COLO668 (cell line): ENCODE measurements around the gene GOLPH3L.
A peak's percentile ranks its signal among the peaks of the same experiment; 100 is the strongest.
"Not testable (repeated sequence)": the region's sequence is repeated elsewhere in the genome, so short reads cannot be mapped to it uniquely, and the experiment has no call there.

ENCODE experiments used
- DNase-seq: peaks from one replicate; lab custom pipeline; 2025; ENCODE audit not compliant: unreplicated experiment; lab: John Stamatoyannopoulos, UW

GOLPH3L gene

DNA sequence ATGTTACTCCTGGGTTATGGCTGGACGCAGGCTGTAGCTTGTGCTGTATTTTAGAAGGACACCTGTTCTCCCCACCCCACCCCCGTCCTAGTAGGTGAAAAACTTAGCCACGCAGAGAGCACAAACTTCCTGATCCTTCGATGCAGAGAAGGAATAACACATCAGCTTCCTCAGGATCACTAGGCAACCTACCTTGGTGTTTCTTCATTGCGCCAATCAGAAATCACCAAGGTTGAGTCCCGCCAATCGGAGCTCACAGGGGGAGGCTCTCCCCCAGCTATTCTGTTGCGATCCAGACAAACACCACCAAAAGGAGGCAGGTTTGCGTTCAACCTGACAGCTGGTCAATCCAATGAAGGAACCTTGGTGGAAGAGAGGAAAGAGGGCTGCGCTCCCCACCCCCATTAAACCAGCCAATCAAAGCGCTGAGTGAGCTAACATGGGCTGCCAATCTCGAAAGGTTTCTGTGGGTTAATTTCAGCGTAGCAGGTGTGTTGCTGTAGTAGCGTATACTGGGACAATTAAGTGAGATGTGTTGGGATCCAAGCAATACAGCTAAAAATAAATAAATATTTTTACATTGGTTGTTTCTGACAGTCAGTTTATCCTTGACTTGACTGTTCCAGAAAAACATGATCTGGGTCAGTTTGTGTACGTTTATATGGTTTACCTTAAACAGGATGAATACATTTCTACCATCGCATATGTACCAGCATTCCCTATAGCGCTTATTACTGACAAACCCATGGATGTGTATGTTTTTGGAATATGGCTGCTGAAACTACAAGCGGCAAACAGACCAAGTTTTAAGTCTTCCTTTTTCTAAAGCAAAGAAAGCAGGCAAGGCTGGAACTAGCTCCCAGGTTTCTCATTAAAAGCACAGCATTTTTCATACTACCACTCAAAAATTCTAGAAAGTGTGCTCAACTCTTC is at the start of gene GOLPH3L:
Gene GOLPH3L (minus strand): TSS at position 160 of the 933 bp plus-strand sequence. CDS start 2,316 bp downstream, outside the sequence.
- peak; percentile 96 for DNase-seq

DNA sequence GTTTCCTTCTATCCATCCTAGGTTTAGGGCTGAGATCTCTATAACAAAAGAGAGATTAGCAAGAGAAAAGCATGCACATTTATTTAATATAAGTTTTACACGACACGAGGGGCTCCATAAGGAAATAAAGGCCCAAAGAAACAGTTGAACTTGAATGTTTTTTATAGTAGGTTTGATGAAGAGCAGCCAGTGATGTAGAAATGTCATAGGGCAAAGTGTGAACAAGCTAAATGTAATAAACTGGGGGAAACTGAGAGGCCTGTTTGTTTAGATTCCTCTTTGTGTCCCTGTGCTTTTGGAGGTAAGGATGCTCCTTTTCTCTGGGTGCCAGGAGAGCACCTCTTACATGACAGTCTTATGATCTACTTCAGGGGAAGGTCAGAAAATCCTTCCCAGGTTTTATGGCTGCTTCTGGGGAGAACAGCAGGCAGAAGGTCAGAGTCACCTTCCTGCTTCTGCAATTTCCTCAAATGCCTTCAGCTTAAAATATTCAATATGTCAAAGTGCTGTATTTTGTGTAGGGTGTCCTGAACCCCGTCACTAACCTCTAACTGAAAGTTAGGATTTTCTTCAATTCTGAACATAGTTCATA is 33.3 kb upstream of the GOLPH3L start:
- DNase-seq, result no peak

DNA sequence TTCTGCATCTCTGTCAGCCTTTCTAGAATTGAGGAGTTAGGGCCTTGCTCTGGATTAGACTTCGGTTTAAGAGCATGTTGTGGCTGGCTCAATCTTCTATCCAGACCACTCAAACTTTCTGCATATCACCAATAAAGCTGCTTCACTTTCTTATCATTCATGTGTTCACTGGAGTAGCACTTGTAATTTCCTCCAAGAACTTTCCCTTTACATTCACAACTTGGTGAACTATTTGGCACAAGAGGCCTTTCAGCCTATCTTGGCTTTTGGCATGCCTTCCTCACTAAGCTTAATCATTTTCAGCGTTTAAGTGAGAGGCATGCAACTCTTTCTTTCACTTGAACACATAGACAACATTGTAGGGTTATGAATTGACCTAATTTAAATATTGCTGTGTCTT is 27.4 kb upstream of the GOLPH3L start:
- no peak for DNase-seq

DNA sequence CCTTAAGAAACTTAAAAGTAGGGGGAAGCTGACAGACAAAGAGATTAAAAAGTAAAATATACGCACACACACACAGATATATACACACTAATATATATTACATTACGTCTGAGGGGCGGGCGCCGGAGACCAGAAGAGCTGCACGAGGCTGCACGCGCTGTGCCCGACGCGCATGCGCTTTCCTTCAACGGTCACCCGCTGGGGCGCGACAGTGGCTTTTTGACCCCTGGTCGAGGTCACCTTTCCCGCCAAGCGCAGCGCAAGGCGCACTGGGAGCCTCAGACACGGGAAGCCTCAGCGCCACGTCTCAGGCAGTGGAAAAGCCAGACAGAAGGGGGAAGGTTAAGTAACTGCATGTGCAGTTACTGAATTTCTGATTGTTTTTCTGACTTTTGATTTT is 23.7 kb upstream of the GOLPH3L start, which contains the start of gene HORMAD1:
Gene HORMAD1 (minus strand): TSS at position 193 of the 400 bp plus-strand sequence. CDS start 1,390 bp downstream, outside the sequence.
- no peak for DNase-seq

DNA sequence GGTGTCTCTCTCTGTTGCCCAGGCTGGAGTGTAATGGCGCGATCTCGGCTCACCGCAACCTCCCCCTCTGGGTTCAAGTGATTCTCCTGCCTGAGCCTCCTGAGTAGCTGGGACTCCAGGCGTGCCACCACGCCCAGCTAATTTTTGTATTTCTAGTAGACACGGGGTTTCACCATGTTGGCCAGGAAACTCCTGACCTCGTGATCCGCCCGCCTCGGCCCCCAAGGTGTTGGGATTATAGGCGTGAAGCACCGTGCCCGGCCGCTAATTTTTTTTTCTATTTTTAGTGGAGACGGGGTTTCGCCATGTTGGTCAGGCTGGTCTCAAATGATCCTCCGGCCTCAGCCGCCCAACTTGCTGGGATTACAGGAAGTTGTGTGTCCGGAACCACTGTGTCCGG is 23.1 kb upstream of the GOLPH3L start:
- DNase-seq, result no peak

DNA sequence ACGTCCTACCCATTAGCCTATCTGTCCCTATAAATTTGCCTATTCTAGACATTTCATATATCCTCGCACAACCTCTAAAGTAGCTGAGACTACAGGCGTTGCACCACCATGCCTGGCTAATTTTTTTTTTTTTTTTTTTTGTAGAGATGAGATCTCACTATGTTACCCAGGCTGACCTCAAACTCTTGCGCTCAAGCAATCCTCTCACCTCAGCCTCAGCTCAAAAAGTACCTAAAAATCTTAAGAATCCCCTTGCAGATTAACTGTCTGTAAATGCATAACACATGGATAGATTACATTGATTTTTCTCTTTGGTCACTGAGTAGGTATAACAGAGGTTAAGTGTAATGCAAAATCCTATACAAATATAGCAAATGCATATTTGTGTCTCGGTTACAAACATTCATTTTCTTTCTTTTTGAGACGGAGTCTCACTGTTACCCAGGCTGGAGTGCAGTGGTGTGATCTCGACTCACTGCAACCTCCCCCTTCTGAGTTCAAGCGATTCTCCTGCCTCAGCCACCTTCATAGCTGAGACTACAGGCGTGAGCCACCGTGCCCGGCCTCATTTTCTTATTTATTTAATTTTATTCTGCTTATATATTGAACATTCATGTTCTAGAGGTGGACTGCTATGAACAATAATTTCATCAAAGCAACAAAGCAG is 21.4 kb upstream of the GOLPH3L start:
- no peak for DNase-seq

DNA sequence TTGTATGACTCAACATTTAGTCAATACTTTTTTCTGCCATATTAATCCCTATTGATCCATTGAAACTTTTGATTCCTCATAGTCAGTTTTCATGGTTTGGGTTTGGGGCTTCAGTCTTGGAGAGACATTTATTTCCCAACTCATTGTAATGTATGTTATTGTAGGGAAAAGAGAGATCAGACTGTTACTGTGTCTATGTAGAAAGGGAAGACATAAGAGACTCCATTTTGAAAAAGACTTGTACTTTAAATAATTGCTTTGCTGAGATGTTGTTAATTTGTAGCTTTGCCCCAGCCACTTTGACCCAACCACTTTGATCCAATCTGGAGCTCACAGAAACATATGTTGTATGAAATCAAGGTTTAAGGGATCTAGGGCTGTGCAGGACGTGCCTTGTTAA is 12.1 kb upstream of the GOLPH3L start:
- not testable (repeated sequence) for DNase-seq

DNA sequence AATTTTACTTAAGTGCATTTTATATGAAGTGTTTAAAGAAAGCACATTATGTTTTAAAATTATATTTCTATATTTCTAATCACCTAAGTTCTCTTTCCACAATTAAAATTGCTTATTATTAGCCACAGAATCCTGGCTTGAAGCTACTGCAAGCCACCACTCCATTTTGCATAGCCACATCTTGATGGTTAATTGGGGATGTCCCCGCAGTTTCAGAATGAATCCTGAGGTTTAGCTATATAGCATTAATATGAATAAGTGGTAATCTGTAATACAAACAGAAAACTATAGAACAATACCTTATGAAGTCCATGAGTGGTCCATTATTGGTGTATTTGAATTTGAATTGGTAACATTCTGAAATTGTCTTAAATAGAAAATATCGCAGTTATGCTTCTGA is 11.6 kb upstream of the GOLPH3L start:
- no peak for DNase-seq

DNA sequence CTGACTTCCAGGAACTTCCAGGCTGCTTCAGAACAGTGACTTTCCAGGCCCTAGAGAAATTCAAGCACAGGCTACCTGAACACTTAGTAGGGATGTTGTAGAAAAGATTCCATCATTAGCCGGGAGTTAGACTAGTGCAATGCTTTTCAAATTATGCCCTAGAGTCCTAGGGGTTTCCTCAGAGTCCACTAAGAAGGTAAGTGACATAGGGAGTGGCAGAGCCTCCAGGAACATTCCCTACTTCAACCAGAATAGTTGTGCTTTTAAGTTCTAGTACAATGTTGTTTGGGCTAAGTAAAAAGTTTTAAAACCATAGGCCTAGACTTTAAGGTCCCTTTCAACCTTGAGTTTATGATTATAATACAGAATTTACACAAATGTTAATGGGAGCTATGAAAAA is 9.1 kb upstream of the GOLPH3L start:
- DNase-seq, result no peak

DNA sequence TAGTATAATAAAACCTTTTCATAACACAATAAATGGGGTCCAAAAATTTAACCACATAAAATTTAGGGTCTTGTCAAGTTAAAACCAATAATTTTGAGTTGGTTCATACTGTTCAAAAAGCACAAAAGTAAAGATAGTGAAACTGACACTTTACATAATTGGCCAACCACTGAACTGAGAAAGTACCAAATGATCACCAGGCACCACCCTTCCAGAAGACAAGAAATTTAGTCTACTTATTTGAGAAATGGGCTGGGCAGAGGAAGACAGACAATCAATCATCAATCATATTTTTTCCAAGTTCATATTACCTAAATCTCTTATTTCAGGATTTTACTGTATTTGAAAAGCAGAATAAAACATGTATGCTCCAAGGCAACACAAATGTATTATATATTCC is 6.5 kb upstream of the GOLPH3L start:
- DNase-seq, result no peak

DNA sequence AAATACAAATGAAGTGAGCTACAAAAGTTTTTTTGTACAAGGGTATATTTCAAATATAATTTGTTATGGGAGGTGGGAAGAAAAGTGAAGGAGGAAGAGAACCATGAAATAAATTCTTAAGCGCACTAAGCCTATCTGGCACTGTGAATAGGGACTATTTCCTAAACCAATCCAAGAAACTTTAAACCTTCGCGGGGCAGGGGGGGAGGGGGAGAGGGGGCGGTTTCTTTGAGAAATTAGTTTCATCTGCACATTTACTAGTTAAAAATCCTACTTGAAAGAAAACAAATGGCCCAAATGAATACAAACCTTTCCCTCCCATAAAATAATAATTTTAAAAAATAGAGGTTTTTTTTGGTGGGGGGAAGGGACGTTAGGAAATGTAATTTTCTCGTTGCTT is 364 bp downstream of the GOLPH3L start:
- DNase-seq, result no peak

DNA sequence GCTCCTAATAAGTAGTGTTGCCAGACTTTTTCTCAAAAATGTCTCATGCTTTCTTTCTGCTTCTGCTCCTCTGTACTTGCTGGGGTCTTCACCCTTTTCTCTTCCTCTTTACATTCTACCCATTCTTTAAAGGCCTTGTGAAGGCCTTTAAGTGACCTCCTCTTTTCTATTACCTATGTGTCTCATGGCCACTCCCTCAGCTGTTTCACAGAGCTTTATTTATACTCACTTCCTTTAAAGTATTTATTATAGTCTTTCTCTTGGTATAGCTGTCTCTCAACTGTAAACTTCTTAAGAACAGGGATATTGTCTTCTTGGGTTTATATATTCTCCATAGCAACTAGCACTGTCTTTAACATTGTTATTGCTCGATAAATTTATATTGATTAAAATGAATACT is 792 bp downstream of the GOLPH3L start:
- no peak for DNase-seq

DNA sequence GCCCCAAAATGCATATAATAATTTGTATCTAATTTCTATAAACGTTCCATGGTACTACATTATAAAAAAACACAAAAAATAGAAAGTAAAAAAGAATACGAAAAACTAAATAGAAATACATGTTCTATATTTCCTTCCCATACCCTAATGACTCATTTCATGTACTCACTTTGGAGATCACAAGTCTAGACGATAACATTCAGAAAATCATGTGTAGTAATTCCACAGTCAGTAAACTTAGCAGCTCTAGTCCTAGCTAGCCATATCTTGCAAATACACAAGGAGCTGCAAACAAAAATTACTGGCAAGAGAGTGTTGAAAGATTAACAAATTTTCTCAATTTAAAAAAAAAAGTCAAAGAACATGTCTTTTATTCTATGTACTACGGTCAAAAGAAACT is 1.4 kb downstream of the GOLPH3L start:
- DNase-seq, result no peak

DNA sequence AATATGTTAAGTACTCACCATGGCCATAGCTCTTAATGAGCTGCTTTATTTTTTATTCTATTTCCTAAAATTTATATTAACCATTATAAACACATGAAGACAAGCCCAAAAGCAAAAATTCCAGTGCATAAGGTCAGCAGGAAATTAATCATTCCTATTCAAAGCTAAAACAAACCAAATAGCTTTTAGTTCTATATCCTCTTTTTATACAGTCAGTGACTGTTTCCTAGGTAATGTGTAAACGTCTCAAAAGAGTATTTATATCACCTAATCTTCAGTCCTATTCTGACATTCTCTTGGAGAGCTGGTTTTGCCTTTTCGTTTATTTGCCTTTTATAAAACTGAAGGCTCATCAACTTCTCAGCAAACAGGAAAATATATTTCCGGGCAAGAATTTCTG is 4.2 kb downstream of the GOLPH3L start:
- DNase-seq, result no peak

DNA sequence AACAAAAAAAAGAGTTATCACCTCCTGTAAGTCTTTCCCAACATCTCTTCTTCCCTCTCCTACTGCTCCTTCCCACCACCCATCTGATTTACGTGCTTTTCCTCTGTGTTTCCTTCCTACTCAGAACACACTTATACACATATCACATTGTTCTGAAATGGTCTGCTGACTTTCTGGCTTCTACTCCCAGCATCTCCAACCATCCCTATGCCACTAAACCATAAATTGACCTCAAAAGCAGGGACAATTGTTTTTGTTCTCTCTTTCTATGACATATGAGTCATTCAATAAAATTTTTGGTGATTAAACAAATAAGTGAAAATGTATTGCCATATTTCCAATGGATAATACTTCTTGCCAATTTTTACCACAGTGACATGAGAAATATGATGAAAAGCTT is 8.2 kb downstream of the GOLPH3L start:
- no peak for DNase-seq

DNA sequence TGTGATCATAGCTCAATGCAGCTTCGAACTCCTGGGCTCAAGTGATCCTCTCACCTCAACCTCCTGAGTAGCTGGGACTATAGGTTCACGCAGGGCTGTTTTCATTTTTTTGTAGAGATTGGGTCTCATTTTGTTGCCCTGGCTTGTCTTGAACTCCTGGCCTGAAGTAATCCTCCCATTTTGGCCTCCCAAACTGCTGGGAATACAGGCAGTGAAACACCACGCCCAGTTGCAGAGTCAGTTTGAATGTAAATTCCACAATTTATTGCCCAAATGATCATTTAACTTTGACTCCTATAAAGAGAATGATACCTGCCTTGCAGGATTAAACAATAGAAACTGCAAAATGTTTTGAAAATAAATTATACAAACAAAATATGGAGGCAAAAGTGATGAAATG is 10.7 kb downstream of the GOLPH3L start:
- no peak for DNase-seq

DNA sequence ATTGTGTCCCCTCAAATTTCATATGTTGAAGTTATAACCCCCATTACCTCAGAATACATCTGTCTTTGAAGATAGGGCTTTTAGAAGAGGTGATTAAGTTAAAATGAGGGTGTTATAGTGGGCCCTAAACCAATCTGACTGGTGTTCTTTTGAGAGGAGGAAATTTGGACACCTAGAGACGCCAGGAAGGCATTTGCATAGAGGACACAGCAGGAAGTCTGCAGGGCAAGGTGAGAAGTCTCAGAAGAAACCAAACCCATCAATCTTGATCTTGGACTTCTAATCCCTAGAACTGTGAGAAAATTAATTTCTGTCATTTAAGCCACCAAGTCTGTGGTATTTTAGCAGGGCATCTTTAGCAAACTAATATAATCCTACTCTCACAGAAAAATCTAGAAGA is 13.0 kb downstream of the GOLPH3L start:
- DNase-seq, result no peak

DNA sequence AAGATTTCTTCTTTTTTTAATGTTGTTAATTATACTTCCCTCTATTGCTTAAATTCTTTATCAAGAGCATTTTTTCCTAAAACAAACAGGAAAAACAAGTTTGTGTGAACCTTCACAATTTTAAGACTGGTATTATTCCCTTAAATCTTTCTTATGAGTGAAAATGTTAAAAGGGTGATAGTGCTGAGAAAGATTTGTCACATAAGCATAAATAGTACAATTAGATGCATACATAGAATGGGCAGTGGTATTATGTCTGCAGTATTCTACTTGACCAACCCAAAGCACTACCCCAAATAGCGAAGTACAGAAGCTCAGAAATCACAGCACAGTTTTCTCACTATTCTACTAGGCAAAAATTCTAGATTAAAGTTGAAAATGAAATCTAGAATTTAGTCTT is 18.0 kb downstream of the GOLPH3L start:
- DNase-seq, result no peak

DNA sequence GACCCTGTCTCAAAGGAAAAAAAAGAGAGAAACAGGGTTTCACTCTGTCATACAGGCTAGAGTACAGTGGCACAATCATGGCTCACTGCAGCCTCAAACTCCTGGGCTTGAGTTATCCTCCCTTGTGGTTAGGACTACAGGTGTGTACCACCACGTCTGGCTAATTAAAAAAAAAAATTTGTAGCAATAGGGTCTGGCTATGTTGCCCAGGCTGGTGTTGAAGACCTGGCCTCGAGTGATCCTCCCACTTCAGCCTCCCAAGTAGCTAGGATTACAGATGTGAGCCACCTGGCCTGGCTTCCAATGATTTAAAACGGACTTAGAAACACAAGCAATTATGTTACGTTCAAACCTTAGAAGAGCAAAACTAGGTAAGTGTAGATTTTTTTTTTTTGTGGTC is 22.1 kb downstream of the GOLPH3L start:
- no peak for DNase-seq

DNA sequence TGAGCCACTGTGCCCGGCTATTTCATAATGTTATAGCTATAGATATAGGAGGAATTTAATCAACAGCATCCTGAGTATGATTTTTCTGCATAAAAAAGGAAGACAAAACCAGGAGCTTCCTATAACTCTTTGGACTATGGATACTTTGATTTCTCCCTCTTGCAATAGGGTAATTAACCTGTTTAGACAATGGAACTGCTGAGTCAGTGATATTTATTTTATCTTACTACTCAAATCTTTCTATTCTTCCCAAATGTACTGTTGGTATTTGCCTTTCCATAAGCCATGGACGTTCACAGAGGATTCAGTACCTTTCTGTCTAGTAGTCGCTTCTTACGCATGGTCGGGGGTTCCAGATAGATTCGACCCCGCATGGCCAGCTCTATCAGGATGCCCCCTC is 33.6 kb downstream of the GOLPH3L start:
- no peak for DNase-seq

DNA sequence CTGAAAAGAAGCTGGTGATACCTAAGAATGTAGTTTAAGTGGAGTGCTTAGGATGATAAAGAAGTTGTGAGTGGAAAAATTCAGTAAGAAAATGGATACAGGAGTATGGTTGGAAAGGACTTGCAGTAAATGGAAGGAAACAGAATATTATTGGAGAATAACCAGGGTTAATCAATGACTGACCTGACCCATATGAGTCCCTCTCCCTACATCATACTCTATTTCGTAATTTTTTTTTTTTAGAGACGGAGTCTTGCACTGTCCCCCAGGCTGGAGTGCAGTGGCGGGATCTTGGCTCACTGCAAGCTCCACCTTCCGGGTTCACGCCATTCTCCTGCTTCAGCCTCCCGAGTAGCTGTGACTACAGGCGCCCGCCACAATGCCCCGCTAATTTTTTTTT is 34.1 kb downstream of the GOLPH3L start:
- DNase-seq, result no peak

DNA sequence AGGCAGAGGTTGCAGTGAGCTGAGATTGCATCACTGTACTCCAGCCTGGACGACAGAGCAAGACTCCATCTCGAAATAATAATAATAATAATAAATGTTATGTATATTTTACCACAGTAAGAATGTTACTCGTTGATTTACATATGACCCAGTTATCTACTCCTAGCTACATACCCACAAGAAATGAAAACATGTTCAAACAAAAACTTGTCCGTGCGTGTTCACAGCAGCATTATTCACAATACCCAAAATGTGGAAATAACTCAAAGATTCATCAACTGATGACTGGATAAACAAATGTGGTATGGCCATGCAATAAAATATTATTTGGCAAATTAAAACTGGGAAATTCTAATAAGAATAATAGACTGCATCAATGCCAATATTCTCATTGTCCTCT is 35.8 kb downstream of the GOLPH3L start:
- no peak for DNase-seq
